Bone marrow (tissue), 2 donors: Measurements from ENCODE around the gene CYB5A.
A peak's percentile ranks its signal among the peaks of the same experiment; 100 is the strongest.
"Not testable (repeated sequence)": the region's sequence is repeated elsewhere in the genome, so short reads cannot be mapped to it uniquely, and the experiment has no call there.

Experiments
- DNase-seq, 2 donors: peaks; one replicate each; lab custom pipeline; 2025; lab: John Stamatoyannopoulos, UW

CYB5A gene

GRCh38 chr18:74291771-74292540, at the start of gene CYB5A:
CYB5A (minus strand) TSS chr18:74291963; CDS start chr18:74291875, 88 bp downstream.
- peak; percentile 93 to 94 for DNase-seq

GRCh38 chr18:74337912-74338309, 46.1 kb upstream of the CYB5A start:
- DNase-seq = no peak

GRCh38 chr18:74337155-74337911, 45.6 kb upstream of the CYB5A start:
- DNase-seq = no peak

- DNase-seq = no peak
These were observed 44.9 kb upstream of the CYB5A start for GRCh38 chr18:74336656-74337055.

- DNase-seq = no peak
These were observed 42.6 kb upstream of the CYB5A start for GRCh38 chr18:74334242-74334893.

- no peak for DNase-seq
These were observed 41.3 kb upstream of the CYB5A start for GRCh38 chr18:74333091-74333490.

- DNase-seq = no peak
These were observed 39.6 kb upstream of the CYB5A start for GRCh38 chr18:74331404-74331803.

GRCh38 chr18:74329688-74330205, 38.0 kb upstream of the CYB5A start:
- no peak for DNase-seq

GRCh38 chr18:74328206-74328605, 36.4 kb upstream of the CYB5A start:
- no peak for DNase-seq

GRCh38 chr18:74326791-74327190, 35.0 kb upstream of the CYB5A start:
- DNase-seq = not testable (repeated sequence)

GRCh38 chr18:74326231-74326630, 34.5 kb upstream of the CYB5A start:
- DNase-seq = no peak

- DNase-seq = no peak
These were observed 24.8 kb upstream of the CYB5A start for GRCh38 chr18:74316257-74317170.

GRCh38 chr18:74315464-74316256, 23.9 kb upstream of the CYB5A start, which contains the start of gene C18orf63:
C18orf63 (plus strand) TSS chr18:74315839; CDS start chr18:74317866, 2,027 bp downstream.
- DNase-seq = no peak

- no peak for DNase-seq
These were observed 23.1 kb upstream of the CYB5A start for GRCh38 chr18:74314759-74315463.

GRCh38 chr18:74311000-74311399, 19.2 kb upstream of the CYB5A start:
- no peak for DNase-seq

- no peak for DNase-seq
These were observed 18.6 kb upstream of the CYB5A start for GRCh38 chr18:74310411-74310810.

- no peak for DNase-seq
These were observed 12.2 kb upstream of the CYB5A start for GRCh38 chr18:74303936-74304335.

GRCh38 chr18:74303306-74303705, 11.5 kb upstream of the CYB5A start:
- no peak for DNase-seq

- DNase-seq = no peak
These were observed 8.0 kb upstream of the CYB5A start for GRCh38 chr18:74299746-74300145.

GRCh38 chr18:74299162-74299561, 7.4 kb upstream of the CYB5A start:
- DNase-seq = no peak
